RCC 7860 (cell line): ENCODE results near the gene MAGEA6.
"Not testable (repeated sequence)": the region's sequence is repeated elsewhere in the genome, so short reads cannot be mapped to it uniquely, and the experiment has no call there.

Source experiments
- DNase-seq: peaks from one replicate; pipeline ENCODE4 v3.0.0-alpha.2; 2015; ENCODE audit warnings: low spot score
- FAIRE-seq: peaks from 2 replicates; lab custom pipeline; 2012; peaks lifted over from hg19 to GRCh38; lab: Jason Lieb, UNC

MAGEA6 gene

GRCh38 chrX:152734143-152734858 is 35.2 kb downstream of the MAGEA6 start:
- not testable (repeated sequence) for FAIRE-seq, DNase-seq

DNA sequence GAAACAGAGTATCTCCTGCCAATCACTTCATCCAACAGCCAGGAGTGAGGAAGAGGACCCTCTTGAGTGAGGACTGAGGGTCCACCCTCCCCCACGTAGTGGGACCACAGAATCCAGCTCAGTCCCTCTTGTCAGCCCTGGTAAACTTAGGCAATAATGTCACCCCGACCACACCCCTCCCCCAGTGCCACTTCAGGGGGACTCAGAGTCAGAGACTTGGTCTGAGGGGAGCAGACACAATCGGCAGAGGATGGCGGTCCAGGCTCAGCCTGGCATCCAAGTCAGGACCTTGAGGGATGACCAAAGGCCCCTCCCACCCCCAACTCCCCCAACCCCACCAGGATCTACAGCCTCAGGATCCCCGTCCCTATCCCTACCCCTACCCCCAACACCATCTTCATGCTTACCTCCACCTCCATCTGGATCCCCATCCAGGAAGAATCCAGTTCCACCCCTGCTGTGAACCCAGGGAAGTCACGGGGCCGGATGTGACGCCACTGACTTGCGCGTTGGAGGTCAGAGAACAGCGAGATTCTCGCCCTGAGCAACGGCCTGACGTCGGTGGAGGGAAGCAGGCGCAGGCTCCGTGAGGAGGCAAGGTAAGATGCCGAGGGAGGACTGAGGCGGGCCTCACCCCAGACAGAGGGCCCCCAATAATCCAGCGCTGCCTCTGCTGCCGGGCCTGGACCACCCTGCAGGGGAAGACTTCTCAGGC is 36.1 kb downstream of the MAGEA6 start, which contains the start of the genes CSAG1 and MAGEA12:
CSAG1 (minus strand) TSS at position 461 of the 715 bp plus-strand sequence. CDS start 1,261 bp downstream, outside the sequence.
MAGEA12 (plus strand) TSS at position 497 of the 715 bp plus-strand sequence. CDS start 2,405 bp downstream, outside the sequence.
- DNase-seq: no peak
- FAIRE-seq: no peak

- DNase-seq (no peak), FAIRE-seq (no peak)
Observed at GRCh38 chrX:152725409-152725808, 44.1 kb downstream of the MAGEA6 start.
